Neural progenitor cell (in vitro differentiated cells): ENCODE results near the gene DAAM2. TPM values are rescaled to one million over a fixed set of nuclear protein-coding genes. Genes with fewer than 3 reads are reported as not detected.

Experiments
- DNase-seq: peaks from one replicate; pipeline ENCODE4 v3.0.0-alpha.2; 2016; ENCODE audit warnings: low spot score
- H2AFZ ChIP-seq: fragments of 200-600 bp; sonication (generic); replicated peaks from 2 replicates; pipeline ENCODE4 v1.6.1; 2016; ENCODE audit warnings: antibody characterized with exemption
- H3F3A ChIP-seq: fragments of 200-600 bp; sonication (generic); 2 replicates; pipeline ENCODE4 v1.6.1; 2016; ENCODE audit warnings: antibody characterized with exemption, low read depth
- H3K27ac ChIP-seq: fragments of 200-600 bp; sonication (generic); 2 replicates; pipeline ENCODE4 v1.5.1; 2016; ENCODE audit warnings: mild to moderate bottlenecking
- H3K27me3 ChIP-seq: fragments of 200-600 bp; sonication (generic); 2 replicates; pipeline ENCODE4 v1.6.1; 2016; ENCODE audit warnings: mild to moderate bottlenecking, moderate library complexity
- H3K36me3 ChIP-seq: fragments of 200-600 bp; sonication (generic); 2 replicates; pipeline ENCODE4 v1.5.1; 2016
- H3K4me1 ChIP-seq: fragments of 200-600 bp; sonication (generic); 2 replicates; pipeline ENCODE4 v1.6.1; 2016; ENCODE audit warnings: mixed run types
- H3K4me2 ChIP-seq: fragments of 200-600 bp; sonication (generic); 2 replicates; pipeline ENCODE4 v1.6.1; 2016
- H3K4me3 ChIP-seq: fragments of 200-600 bp; sonication (generic); 2 replicates; pipeline ENCODE4 v1.5.1; 2016
- H3K79me2 ChIP-seq: fragments of 200-600 bp; sonication (generic); 2 replicates; pipeline ENCODE4 v1.6.1; 2016; ENCODE audit warnings: low read depth
- H3K9ac ChIP-seq: fragments of 200-600 bp; sonication (generic); 2 replicates; pipeline ENCODE4 v1.6.1; 2016
- H3K9me3 ChIP-seq: fragments of 200-600 bp; sonication (generic); 2 replicates; pipeline ENCODE4 v1.5.1; 2016; ENCODE audit warnings: low read depth
- H4K20me1 ChIP-seq: fragments of 200-600 bp; sonication (generic); 2 replicates; pipeline ENCODE4 v1.6.1; 2016; ENCODE audit warnings: low read depth
- H3K27ac Mint-ChIP-seq: 3 replicates; pipeline ENCODE4 v1.8.0; 2021; ENCODE audit warnings: mixed read lengths
- H3K27me3 Mint-ChIP-seq: 2 replicates; pipeline ENCODE4 v1.8.0; 2022; ENCODE audit warnings: low read depth, mild to moderate bottlenecking, inconsistent platforms, moderate library complexity, mixed read lengths; ENCODE audit not compliant: insufficient read depth
- H3K36me3 Mint-ChIP-seq: 3 replicates; pipeline ENCODE4 v1.8.0; 2021; ENCODE audit warnings: mixed read lengths
- H3K4me1 Mint-ChIP-seq: 3 replicates; pipeline ENCODE4 v1.8.0; 2021; ENCODE audit warnings: mixed read lengths
- H3K4me3 Mint-ChIP-seq: 3 replicates; pipeline ENCODE4 v1.8.0; 2021; ENCODE audit warnings: mild to moderate bottlenecking, moderate library complexity, mixed read lengths
- H3K9me3 Mint-ChIP-seq: 3 replicates; pipeline ENCODE4 v1.8.0; 2020; ENCODE audit warnings: mixed read lengths
- EZH2 ChIP-seq: fragments of 200-600 bp; sonication (generic); IDR thresholded peaks from 2 replicates; pipeline ENCODE4 v1.6.1; 2017; ENCODE audit warnings: antibody characterized with exemption, mild to moderate bottlenecking, moderate library complexity
- EZH2phosphoT487 ChIP-seq: fragments of 200-600 bp; sonication (generic); IDR thresholded peaks from 2 replicates; pipeline ENCODE4 v1.6.1; 2017; ENCODE audit warnings: antibody characterized with exemption
- total RNA-seq: library from RNA; depleted of rRNA; stranded (reverse); fragments of >200 nt; gene quantifications from 2 replicates; pipeline ENCODE4 v1.2.3, GENCODE V29; 2015; ENCODE audit warnings: low replicate concordance
- TF ChIP-seq, protein P1 (sequence below): fragments of 200-600 bp; sonication (generic); IDR thresholded peaks from 2 replicates; pipeline ENCODE4 v1.5.1; 2017; ENCODE audit warnings: antibody characterized with exemption, mild to moderate bottlenecking

DAAM2 gene
- total RNA-seq, 1 donor from 2014 or later = 2.1 TPM

DNA sequence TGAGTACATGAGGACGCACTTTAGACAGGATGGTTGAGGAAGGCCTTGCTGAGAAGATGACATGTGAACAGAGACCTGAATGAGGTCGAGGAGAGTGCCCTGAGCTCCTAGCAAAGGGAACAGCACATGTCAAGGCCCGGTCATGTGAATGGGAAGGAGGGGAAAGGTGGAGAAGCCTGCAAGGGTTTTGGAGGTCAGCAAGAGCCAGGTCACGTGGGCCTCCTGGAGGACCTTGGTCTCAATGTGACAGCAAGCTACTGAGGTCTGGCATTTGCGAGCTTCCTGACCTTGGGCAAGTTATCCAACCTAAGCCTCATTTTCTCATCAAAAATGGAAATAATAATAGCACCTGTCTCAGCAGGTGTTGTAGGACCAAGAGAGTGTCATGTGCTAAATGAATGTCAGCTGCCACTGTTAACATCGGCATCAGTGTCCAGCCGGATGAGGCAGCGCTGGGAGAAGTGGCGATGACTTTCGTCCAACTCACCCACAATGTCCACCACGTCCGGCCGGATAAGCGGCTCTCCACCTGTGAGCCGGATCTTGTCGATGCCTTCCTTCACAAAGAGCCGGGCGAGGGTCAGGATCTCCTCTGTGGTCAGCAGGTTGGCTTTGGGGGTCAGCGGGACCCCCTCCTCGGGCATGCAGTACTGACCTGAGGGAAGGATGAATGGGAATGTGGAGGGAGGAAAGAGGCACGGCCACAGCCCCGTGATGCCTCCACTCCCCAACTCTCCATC lies 133.2 kb downstream of the DAAM2 start:
- H3K27me3 Mint-ChIP-seq = no peaks in the 10 kb centered on the region
- no peaks in the 10 kb centered on the region for H3K36me3 ChIP-seq
- H3K27me3 ChIP-seq = no peaks in the 10 kb centered on the region
- no peaks in the 10 kb centered on the region for H3K4me1 Mint-ChIP-seq
- H3K4me2 ChIP-seq = no peak overlapping the region
- no peak overlapping the region for H3K4me3 ChIP-seq
- peaks cover 21% of the 10 kb centered on the region for H3K36me3 Mint-ChIP-seq
- H3K27ac Mint-ChIP-seq = peak overlapping the region; percentile 29
- H3K9me3 ChIP-seq = no peaks in the 10 kb centered on the region
- no peak overlapping the region for H3K27ac ChIP-seq
- H3K9me3 Mint-ChIP-seq = peaks cover 2% of the 10 kb centered on the region
- H3K4me3 Mint-ChIP-seq = no peak overlapping the region
- no peak for TF ChIP-seq EZH2phosphoT487
- no peak overlapping the region for H2AFZ ChIP-seq
- H3K79me2 ChIP-seq = no peaks in the 10 kb centered on the region
- DNase-seq = no peak
- no peak overlapping the region for H3K9ac ChIP-seq
- no peaks in the 10 kb centered on the region for H4K20me1 ChIP-seq
- no peaks in the 10 kb centered on the region for H3K4me1 ChIP-seq
- H3F3A ChIP-seq = no peaks in the 10 kb centered on the region

DNA sequence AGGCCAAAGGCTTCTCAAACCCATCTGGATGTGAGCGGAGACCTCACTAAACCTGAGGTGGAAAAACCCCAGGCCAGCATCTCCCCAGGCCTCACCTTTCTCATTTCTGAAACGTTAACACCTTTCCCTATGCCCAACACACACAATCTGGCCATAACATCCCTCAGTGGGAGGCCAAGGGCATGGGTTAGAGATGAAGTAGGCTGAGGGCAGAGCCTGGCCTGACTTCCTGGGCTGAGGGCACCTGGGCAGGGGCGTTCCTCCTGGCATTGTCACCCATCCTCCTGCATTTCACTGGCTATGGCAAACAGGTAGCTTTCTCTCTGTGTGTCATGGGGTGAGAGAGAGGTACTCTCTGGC lies 133.7 kb downstream of the DAAM2 start:
- Mint-ChIP-seq H3K4me3 (no peak overlapping the region), H3K36me3 (peaks cover 21% of the 10 kb centered on the region), H3K27me3 (no peaks in the 10 kb centered on the region), H3K4me1 (no peaks in the 10 kb centered on the region), H3K9me3 (peaks cover 2% of the 10 kb centered on the region), H3K27ac (no peak overlapping the region)
- no peaks in the 10 kb centered on the region for H3K27me3 ChIP-seq
- no peak overlapping the region for H2AFZ ChIP-seq
- H3K9ac ChIP-seq = no peak overlapping the region
- H3K4me3 ChIP-seq = no peak overlapping the region
- no peaks in the 10 kb centered on the region for H4K20me1 ChIP-seq
- no peaks in the 10 kb centered on the region for H3K4me1 ChIP-seq
- no peak for DNase-seq
- no peak overlapping the region for H3K4me2 ChIP-seq
- TF ChIP-seq, protein P1, sequence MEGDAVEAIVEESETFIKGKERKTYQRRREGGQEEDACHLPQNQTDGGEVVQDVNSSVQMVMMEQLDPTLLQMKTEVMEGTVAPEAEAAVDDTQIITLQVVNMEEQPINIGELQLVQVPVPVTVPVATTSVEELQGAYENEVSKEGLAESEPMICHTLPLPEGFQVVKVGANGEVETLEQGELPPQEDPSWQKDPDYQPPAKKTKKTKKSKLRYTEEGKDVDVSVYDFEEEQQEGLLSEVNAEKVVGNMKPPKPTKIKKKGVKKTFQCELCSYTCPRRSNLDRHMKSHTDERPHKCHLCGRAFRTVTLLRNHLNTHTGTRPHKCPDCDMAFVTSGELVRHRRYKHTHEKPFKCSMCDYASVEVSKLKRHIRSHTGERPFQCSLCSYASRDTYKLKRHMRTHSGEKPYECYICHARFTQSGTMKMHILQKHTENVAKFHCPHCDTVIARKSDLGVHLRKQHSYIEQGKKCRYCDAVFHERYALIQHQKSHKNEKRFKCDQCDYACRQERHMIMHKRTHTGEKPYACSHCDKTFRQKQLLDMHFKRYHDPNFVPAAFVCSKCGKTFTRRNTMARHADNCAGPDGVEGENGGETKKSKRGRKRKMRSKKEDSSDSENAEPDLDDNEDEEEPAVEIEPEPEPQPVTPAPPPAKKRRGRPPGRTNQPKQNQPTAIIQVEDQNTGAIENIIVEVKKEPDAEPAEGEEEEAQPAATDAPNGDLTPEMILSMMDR = no peak
- TF ChIP-seq EZH2 = no peak
- TF ChIP-seq EZH2phosphoT487 = no peak
- no peaks in the 10 kb centered on the region for H3K79me2 ChIP-seq
- H3K36me3 ChIP-seq = no peaks in the 10 kb centered on the region
- no peaks in the 10 kb centered on the region for H3F3A ChIP-seq
- no peak overlapping the region for H3K27ac ChIP-seq
- no peaks in the 10 kb centered on the region for H3K9me3 ChIP-seq

DNA sequence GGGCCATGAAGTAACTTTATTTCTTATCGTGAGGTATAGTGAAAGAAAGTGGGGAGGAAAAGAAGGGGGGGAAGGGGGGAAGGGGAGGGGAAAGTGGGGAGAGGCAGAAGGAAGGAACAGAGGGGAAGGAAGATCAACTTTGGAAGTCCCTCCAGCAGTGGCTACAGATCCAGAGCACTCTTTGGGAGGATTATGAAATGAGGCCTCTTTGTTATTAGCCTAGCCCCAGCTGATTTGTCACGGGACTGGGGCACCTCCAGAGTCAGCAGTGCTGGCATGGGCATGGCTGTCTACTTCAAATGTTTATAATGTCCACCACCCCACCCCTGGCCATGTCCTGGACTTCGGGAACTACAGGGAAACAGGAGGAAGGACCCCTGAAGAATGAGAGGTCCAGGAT lies 134.5 kb downstream of the DAAM2 start:
- no peak for TF ChIP-seq EZH2phosphoT487
- TF ChIP-seq EZH2 = no peak
- TF ChIP-seq, protein P1 = no peak
- H3F3A ChIP-seq = no peaks in the 10 kb centered on the region
- no peak overlapping the region for H3K4me3 ChIP-seq
- Mint-ChIP-seq H3K27ac (no peak overlapping the region), H3K36me3 (peaks cover 18% of the 10 kb centered on the region), H3K4me1 (no peaks in the 10 kb centered on the region), H3K4me3 (no peak overlapping the region), H3K9me3 (peaks cover 2% of the 10 kb centered on the region), H3K27me3 (no peaks in the 10 kb centered on the region)
- H2AFZ ChIP-seq = no peak overlapping the region
- DNase-seq = no peak
- H3K27me3 ChIP-seq = no peaks in the 10 kb centered on the region
- no peak overlapping the region for H3K4me2 ChIP-seq
- H4K20me1 ChIP-seq = no peaks in the 10 kb centered on the region
- H3K9me3 ChIP-seq = no peaks in the 10 kb centered on the region
- H3K27ac ChIP-seq = no peak overlapping the region
- no peaks in the 10 kb centered on the region for H3K79me2 ChIP-seq
- no peaks in the 10 kb centered on the region for H3K4me1 ChIP-seq
- H3K36me3 ChIP-seq = no peaks in the 10 kb centered on the region
- H3K9ac ChIP-seq = no peak overlapping the region

DNA sequence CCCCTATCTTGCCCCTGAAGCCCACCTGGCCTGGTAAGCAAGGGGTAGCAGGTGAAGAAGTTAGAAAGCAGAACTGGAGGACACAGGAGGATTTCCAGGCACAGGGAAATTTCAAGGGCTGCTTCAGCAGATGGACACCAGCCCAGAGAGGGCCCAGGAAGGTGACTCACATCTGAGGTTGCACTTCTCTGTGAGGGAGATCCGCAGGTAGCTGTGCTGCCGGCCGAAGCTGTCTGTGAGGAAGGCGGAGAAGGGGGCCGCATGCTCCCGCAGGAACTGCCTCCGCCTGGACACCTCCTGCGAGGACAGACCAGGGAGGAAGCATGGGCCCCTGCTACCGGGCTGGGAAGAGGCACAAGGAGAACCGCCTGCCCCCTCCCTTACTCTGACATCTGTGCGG lies 135.0 kb downstream of the DAAM2 start:
- peaks cover 2% of the 10 kb centered on the region for H3K4me1 ChIP-seq
- no peaks in the 10 kb centered on the region for H3K27me3 ChIP-seq
- no peak for DNase-seq
- no peaks in the 10 kb centered on the region for H3K36me3 ChIP-seq
- no peaks in the 10 kb centered on the region for H4K20me1 ChIP-seq
- no peaks in the 10 kb centered on the region for H3F3A ChIP-seq
- Mint-ChIP-seq H3K36me3 (peaks cover 18% of the 10 kb centered on the region), H3K9me3 (peaks cover 2% of the 10 kb centered on the region), H3K4me3 (no peak overlapping the region), H3K27ac (no peak overlapping the region), H3K27me3 (no peaks in the 10 kb centered on the region), H3K4me1 (no peaks in the 10 kb centered on the region)
- no peaks in the 10 kb centered on the region for H3K79me2 ChIP-seq
- H3K4me2 ChIP-seq = no peak overlapping the region
- no peak overlapping the region for H3K27ac ChIP-seq
- TF ChIP-seq EZH2 (no peak), EZH2phosphoT487 (no peak)
- TF ChIP-seq, protein P1 = no peak
- no peak overlapping the region for H2AFZ ChIP-seq
- no peak overlapping the region for H3K9ac ChIP-seq
- H3K9me3 ChIP-seq = no peaks in the 10 kb centered on the region
- H3K4me3 ChIP-seq = no peak overlapping the region
